Endothelial cell of umbilical vein (primary cell): Measurements from ENCODE around the gene PROB1. TPM values are rescaled to one million over a fixed set of nuclear protein-coding genes. Genes with fewer than 3 reads are reported as not detected.

Experiments used
- BruUV-seq: library from RNA; stranded (reverse); fragments of 400-500 nt; replicated peaks from 2 replicates; lab custom pipeline; 2021; lab: Mats Ljungman, UMichigan
- CTCF ChIA-PET: fragments of 300-600, 350-600 bp; sonication (Branson Sonifier 250); formaldehyde crosslinking; loops from one replicate; lab custom pipeline; 2021; ENCODE audit warnings: antibody characterized with exemption, inconsistent platforms; lab: Charles Lee
- POLR2A ChIA-PET: fragments of 300-600, 350-600 bp; sonication (Branson Sonifier 250); formaldehyde crosslinking; loops from one replicate; lab custom pipeline; 2021; ENCODE audit warnings: antibody characterized with exemption, inconsistent platforms; lab: Charles Lee
- DNase-seq: peaks from one replicate; pipeline ENCODE4 v3.0.0-alpha.2; 2011; ENCODE audit warnings: low read depth, low spot score
- FAIRE-seq: peaks from 2 replicates; lab custom pipeline; 2011; peaks lifted over from hg19 to GRCh38; lab: Jason Lieb, UNC
- H2AFZ ChIP-seq: 2 replicates; pipeline ENCODE4 v1.6.0; 2012; ENCODE audit warnings: low read depth, low read length, control low read depth, inconsistent platforms
- H3K27ac ChIP-seq: 2 replicates; pipeline ENCODE4 v1.5.1; 2011; ENCODE audit warnings: low read depth, mild to moderate bottlenecking, control low read depth, low read length, moderate library complexity; ENCODE audit not compliant: insufficient read depth
- H3K27me3 ChIP-seq, 2 experiments: 2 replicates each; pipeline versions ENCODE4 v1.6.0 to v1.6.1; 2011; ENCODE audit warnings: low read length in 2 of 2, mixed read lengths in 1 of 2; ENCODE audit not compliant: control insufficient read depth in 2 of 2, insufficient read depth in 2 of 2
- H3K36me3 ChIP-seq, 2 experiments: 2 replicates in 1 of 2; 3 replicates in 1 of 2; pipeline ENCODE4 v1.5.1; 2011; ENCODE audit warnings: low read length in 2 of 2, mild to moderate bottlenecking in 1 of 2, moderate library complexity in 1 of 2; ENCODE audit not compliant: control insufficient read depth in 2 of 2, insufficient read depth in 2 of 2; ENCODE audit errors: extremely low read depth in 1 of 2
- H3K4me1 ChIP-seq: 3 replicates; pipeline ENCODE4 v1.5.1; 2011; ENCODE audit warnings: mild to moderate bottlenecking, low read length; ENCODE audit not compliant: control insufficient read depth, insufficient read depth; ENCODE audit errors: extremely low read depth
- H3K4me2 ChIP-seq: 2 replicates; pipeline ENCODE4 v1.6.1; 2011; ENCODE audit warnings: low read length, control low read depth, mixed read lengths; ENCODE audit not compliant: insufficient read depth
- H3K4me3 ChIP-seq, 3 experiments: fragments of 200-600 bp in 1 of 3; sonication (generic), shearing (Covaris generic) in 1 of 3; replicated peaks in 1 of 3; 2 replicates each; pipeline ENCODE4 v1.5.1; 2011 to 2016; ENCODE audit warnings: control low read depth in 3 of 3, low read length in 3 of 3, mild to moderate bottlenecking in 2 of 3, inconsistent platforms in 1 of 3, low read depth in 1 of 3, moderate library complexity in 1 of 3; ENCODE audit not compliant: insufficient read depth in 1 of 3
- H3K79me2 ChIP-seq: 2 replicates; pipeline ENCODE4 v1.6.0; 2012; ENCODE audit warnings: low read length, inconsistent platforms; ENCODE audit not compliant: control insufficient read depth, insufficient read depth
- H3K9ac ChIP-seq: replicated peaks from 2 replicates; pipeline ENCODE3; 2011; ENCODE audit warnings: low read length, control low read depth; ENCODE audit not compliant: insufficient read depth; ENCODE audit errors: extremely low read depth
- H3K9me1 ChIP-seq: replicated peaks from 3 replicates; pipeline ENCODE4 v1.6.0; 2011; ENCODE audit warnings: mild to moderate bottlenecking, low read length; ENCODE audit not compliant: control insufficient read depth, insufficient read depth; ENCODE audit errors: extremely low read depth
- H3K9me3 ChIP-seq: replicated peaks from 2 replicates; pipeline ENCODE4 v1.5.1; 2012; ENCODE audit warnings: low read length, inconsistent platforms; ENCODE audit not compliant: control insufficient read depth, insufficient read depth
- H4K20me1 ChIP-seq: replicated peaks from 2 replicates; pipeline ENCODE3; 2011; ENCODE audit warnings: mild to moderate bottlenecking, low read length; ENCODE audit not compliant: control insufficient read depth, insufficient read depth; ENCODE audit errors: extremely low read depth
- EZH2 ChIP-seq: IDR thresholded peaks from 2 replicates; pipeline ENCODE4 v1.6.1; 2012; ENCODE audit warnings: borderline replicate concordance, low read depth, mild to moderate bottlenecking, moderate library complexity, low read length, inconsistent platforms; ENCODE audit not compliant: severe bottlenecking
- FOS ChIP-seq: IDR thresholded peaks from 2 replicates; pipeline ENCODE4 v1.6.1; 2011; ENCODE audit warnings: mild to moderate bottlenecking, low read length, moderate library complexity, borderline replicate concordance; ENCODE audit not compliant: insufficient read depth
- GATA2 ChIP-seq: IDR thresholded peaks from 2 replicates; pipeline ENCODE4 v1.7.0; 2011; ENCODE audit warnings: low read depth, mild to moderate bottlenecking, moderate library complexity, mixed read lengths, low read length; ENCODE audit not compliant: insufficient read length, insufficient read depth
- JUN ChIP-seq: IDR thresholded peaks from 2 replicates; pipeline ENCODE4 v1.6.1; 2011; ENCODE audit warnings: borderline replicate concordance, low read depth; ENCODE audit not compliant: insufficient read length, insufficient read depth
- MAX ChIP-seq: IDR thresholded peaks from 2 replicates; pipeline ENCODE4 v1.6.1; 2011; ENCODE audit not compliant: insufficient read depth, insufficient read length
- MYC ChIP-seq: IDR thresholded peaks from one replicate; pipeline ENCODE4 v1.6.1; 2011; ENCODE audit warnings: mild to moderate bottlenecking, low read depth, low read length
- POLR2A ChIP-seq: IDR thresholded peaks from 2 replicates; pipeline ENCODE4 v1.6.1; 2012; ENCODE audit warnings: low read depth, mild to moderate bottlenecking, control low read depth, low read length
- POLR2AphosphoS5 ChIP-seq: IDR thresholded peaks from 2 replicates; pipeline ENCODE4 v1.6.1; 2012; ENCODE audit warnings: low read depth, mild to moderate bottlenecking, control low read depth, low read length, moderate library complexity; ENCODE audit not compliant: insufficient read depth
- dilution Hi-C: fragments of 300-500 bp; cut with MboI; formaldehyde crosslinking; loops from one replicate; pipeline ENCODE4 v1.15.0; 2019; ENCODE audit warnings: low sequenced_read_pairs; ENCODE audit not compliant: extremely low pct_ligation_motif_present
- intact Hi-C: fragments of 100-400 bp; cut with micrococcal nuclease; formaldehyde crosslinking; loops from one replicate; pipeline ENCODE4 v1.10.0; 2022
- polyA plus RNA-seq, 4 experiments: library from polyadenylated mRNA; depleted of rRNA in 3 of 4; stranded (reverse) in 3 of 4; unstranded in 1 of 4; fragments of >200 nt; gene quantifications; 2 replicates each; pipeline versions ENCODE4 v1.2.1 to v1.2.3, GENCODE V29; 2011 to 2012; ENCODE audit warnings: missing spikeins in 1 of 4
- total RNA-seq: library from RNA; stranded (reverse); gene quantifications from 2 replicates; pipeline ENCODE4 v1.2.3, GENCODE V29; 2021

Gene PROB1
- total and polyA plus RNA-seq, 2 donors (not counting 3 experiments of a cell fraction or from before 2014, with no cell fraction given) = 0.47 to 1.9 TPM

GRCh38 chr5:139378101-139378825 is 16.6 kb downstream of the PROB1 start:
- Histone ChIP-seq H3K4me3 (no peak overlapping the region), H3K9ac (no peak overlapping the region), H3K4me2 (no peak overlapping the region), H4K20me1 (no peaks in the 10 kb centered on the region), H3K27me3 (no peaks in the 10 kb centered on the region), H3K27ac (no peak overlapping the region), H3K79me2 (no peaks in the 10 kb centered on the region), H3K4me1 (no peaks in the 10 kb centered on the region), H2AFZ (no peak overlapping the region), H3K9me1 (no peaks in the 10 kb centered on the region), H3K9me3 (no peaks in the 10 kb centered on the region), H3K36me3 (peaks cover 0 to 3% of the 10 kb centered on the region in 2 experiments)
- TF ChIP-seq FOS = no peak
- no peak for TF ChIP-seq POLR2A
- no peak for TF ChIP-seq MAX
- no peak for TF ChIP-seq POLR2AphosphoS5
- no peak for TF ChIP-seq EZH2
- no peak for TF ChIP-seq GATA2
- TF ChIP-seq MYC = no peak
- TF ChIP-seq JUN = no peak
- DNase-seq (no peak), FAIRE-seq (no peak)
- ChIA-PET POLR2A (no interaction called here), CTCF (interaction anchor here (0.7 to 1.0 kb wide), 2 partner anchors 10 to 17 kb away, joined by 3 to 4 read pairs; no protein-coding TSS in a partner anchor)
- dilution Hi-C loops (no loop called here), intact Hi-C loops (no loop called here)
- no TSS peak for BruUV-seq
